ENCODE measurements around the gene PDCL2. TPM values are rescaled to one million over a fixed set of nuclear protein-coding genes. Genes with fewer than 3 reads are reported as not detected.

PDCL2 gene
- not detected in 2 replicates for total RNA-seq (2022)
- Bru-seq, nascent RNA: percentile 22 among the genes with signal in this experiment
- percentile 12 among the genes with signal in this experiment for BruChase-seq, experiment 1, labeled RNA remaining after a 6-hour chase
- percentile 19 among the genes with signal in this experiment for BruChase-seq, experiment 2, labeled RNA remaining after a 2-hour chase
- long read RNA-seq: 0 reads

DNA sequence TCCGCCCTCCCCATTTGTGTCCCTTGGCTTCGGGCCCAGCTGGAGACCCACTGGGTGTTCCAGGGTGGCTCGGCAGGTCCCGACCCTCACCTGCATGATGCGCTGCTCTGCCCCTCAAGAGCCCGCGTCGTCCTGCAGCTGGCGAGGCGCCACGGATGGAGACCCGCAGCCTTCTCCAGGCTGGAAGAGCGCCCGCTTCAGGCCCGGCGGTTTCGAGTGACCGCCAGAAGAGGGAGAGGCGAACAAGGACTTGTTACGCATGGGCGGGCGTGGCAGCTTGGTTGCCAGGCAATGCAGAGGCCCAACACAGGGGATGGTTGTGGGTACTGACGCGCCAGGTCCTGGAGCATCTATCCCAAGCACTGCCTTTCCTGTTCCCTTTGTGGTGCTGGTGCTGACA lies at the start of gene PDCL2:
Gene PDCL2, minus strand, starts transcription at position 232 of the 400 bp plus-strand sequence. Its CDS starts 136 bp downstream, at position 96.
- ChIA-PET CTCF (interaction anchor here (0.8 kb wide), 1 partner anchor 25 kb away, joined by 3 read pairs; no protein-coding TSS in a partner anchor), POLR2A (no interaction called here)
- intact Hi-C loops (cut with micrococcal nuclease): no loop called here
- Mint-ChIP-seq H3K27me3 (ENCODE audit: insufficient read depth, unreplicated experiment) (no peaks in the 10 kb centered on the region), H3K4me3 (ENCODE audit: unreplicated experiment) (no peak within 1 kb of the TSS), H3K4me1 (ENCODE audit: insufficient read depth, unreplicated experiment) (no peaks in the 10 kb centered on the region), H3K27ac (ENCODE audit: low read depth, unreplicated experiment) (no peak within 1 kb of the TSS), H3K36me3 (ENCODE audit: insufficient read depth, unreplicated experiment) (no peaks in the 10 kb centered on the region), H3K9me3 (ENCODE audit: unreplicated experiment) (peaks cover 7% of the 10 kb centered on the region)
- BruUV-seq (replicated peaks): no TSS peak
- TF ChIP-seq, protein P1, sequence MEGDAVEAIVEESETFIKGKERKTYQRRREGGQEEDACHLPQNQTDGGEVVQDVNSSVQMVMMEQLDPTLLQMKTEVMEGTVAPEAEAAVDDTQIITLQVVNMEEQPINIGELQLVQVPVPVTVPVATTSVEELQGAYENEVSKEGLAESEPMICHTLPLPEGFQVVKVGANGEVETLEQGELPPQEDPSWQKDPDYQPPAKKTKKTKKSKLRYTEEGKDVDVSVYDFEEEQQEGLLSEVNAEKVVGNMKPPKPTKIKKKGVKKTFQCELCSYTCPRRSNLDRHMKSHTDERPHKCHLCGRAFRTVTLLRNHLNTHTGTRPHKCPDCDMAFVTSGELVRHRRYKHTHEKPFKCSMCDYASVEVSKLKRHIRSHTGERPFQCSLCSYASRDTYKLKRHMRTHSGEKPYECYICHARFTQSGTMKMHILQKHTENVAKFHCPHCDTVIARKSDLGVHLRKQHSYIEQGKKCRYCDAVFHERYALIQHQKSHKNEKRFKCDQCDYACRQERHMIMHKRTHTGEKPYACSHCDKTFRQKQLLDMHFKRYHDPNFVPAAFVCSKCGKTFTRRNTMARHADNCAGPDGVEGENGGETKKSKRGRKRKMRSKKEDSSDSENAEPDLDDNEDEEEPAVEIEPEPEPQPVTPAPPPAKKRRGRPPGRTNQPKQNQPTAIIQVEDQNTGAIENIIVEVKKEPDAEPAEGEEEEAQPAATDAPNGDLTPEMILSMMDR (IDR thresholded peaks at IDR 0.05; ENCODE audit: unreplicated experiment): no peak
- DNase-seq (ENCODE audit: unreplicated experiment): no peak

DNA sequence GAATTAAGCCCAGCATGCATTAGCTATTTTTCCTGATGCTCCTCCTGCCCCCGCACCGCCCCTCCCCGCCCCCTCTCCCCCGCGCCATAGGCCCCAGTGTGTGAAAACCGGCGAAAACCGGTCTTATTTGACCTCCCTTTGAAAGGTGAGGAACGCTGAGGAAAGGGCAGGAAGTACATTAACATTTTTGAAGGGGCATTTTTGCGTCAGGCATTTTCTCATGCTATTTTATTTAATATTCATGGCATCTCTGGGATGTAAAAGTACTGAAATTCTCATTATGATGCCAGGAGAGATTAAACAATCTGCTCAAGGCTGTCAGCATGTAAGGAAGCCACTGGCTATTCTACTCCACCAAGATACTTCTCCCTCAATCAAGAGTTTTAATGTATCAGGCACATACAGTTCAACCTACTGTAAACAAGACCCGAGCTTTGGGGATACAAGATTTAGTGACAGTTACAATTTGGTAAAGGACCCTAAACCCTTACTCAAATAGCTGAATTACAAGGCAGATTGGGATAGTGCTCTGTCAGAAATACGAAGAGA lies 45.3 kb upstream of the PDCL2 start:
- BruUV-seq (replicated peaks): no TSS peak
- intact Hi-C loops (cut with micrococcal nuclease): loop anchor here (2.0 to 10.0 kb wide), 2 partner anchors 93 to 97 kb away; no protein-coding TSS in a partner anchor
- TF ChIP-seq, protein P1 (IDR thresholded peaks at IDR 0.05; ENCODE audit: unreplicated experiment): no peak
- ChIA-PET CTCF (interaction anchor here (0.6 to 4.9 kb wide), 7 partner anchors 18 to 192 kb away, joined by 3 to 32 read pairs (median 3); no protein-coding TSS in a partner anchor), POLR2A (no interaction called here)
- H3K9me3 Mint-ChIP-seq (ENCODE audit: unreplicated experiment): no peaks in the 10 kb centered on the region
- H3K4me1 Mint-ChIP-seq (ENCODE audit: insufficient read depth, unreplicated experiment): peaks cover 23% of the 10 kb centered on the region
- no peak overlapping the region for H3K27ac Mint-ChIP-seq (ENCODE audit: low read depth, unreplicated experiment)
- H3K27me3 Mint-ChIP-seq (ENCODE audit: insufficient read depth, unreplicated experiment): no peaks in the 10 kb centered on the region
- no peak for DNase-seq (ENCODE audit: unreplicated experiment)
- peak overlapping the region; percentile 71 for H3K4me3 Mint-ChIP-seq (ENCODE audit: unreplicated experiment)
- H3K36me3 Mint-ChIP-seq (ENCODE audit: insufficient read depth, unreplicated experiment): no peaks in the 10 kb centered on the region

DNA sequence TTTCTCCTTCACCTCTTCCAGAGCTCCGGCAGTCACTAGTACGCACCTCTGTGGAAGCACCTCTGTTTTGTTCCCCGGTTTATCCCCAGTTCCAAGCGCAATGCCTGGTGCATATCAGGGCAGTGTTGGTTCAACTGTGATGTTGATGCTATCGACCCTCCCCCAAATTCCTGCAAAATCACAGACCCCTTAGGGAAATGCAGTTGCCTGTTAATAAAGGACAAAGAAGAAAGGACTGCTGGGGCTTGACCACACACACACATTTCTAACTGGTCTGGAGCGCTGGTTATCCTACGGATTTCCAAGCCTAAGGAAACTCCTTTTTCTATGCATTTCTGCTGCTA lies 44.6 kb upstream of the PDCL2 start:
- POLR2A ChIA-PET: interaction anchor here (1.0 to 3.2 kb wide), 5 partner anchors 28 to 288 kb away, joined by 3 to 21 read pairs (median 4); partner anchors contain the start of gene CLOCK
- intact Hi-C loops (cut with micrococcal nuclease): loop anchor here (1.0 to 10.0 kb wide), 3 partner anchors 92 to 191 kb away; no protein-coding TSS in a partner anchor
- Mint-ChIP-seq H3K36me3 (ENCODE audit: insufficient read depth, unreplicated experiment) (no peaks in the 10 kb centered on the region), H3K4me1 (ENCODE audit: insufficient read depth, unreplicated experiment) (peaks cover 23% of the 10 kb centered on the region), H3K9me3 (ENCODE audit: unreplicated experiment) (no peaks in the 10 kb centered on the region), H3K27ac (ENCODE audit: low read depth, unreplicated experiment) (no peak overlapping the region), H3K4me3 (ENCODE audit: unreplicated experiment) (peak overlapping the region; percentile 71), H3K27me3 (ENCODE audit: insufficient read depth, unreplicated experiment) (no peaks in the 10 kb centered on the region)
- DNase-seq (ENCODE audit: unreplicated experiment): no peak
- TF ChIP-seq, protein P1 (IDR thresholded peaks at IDR 0.05; ENCODE audit: unreplicated experiment): no peak
- no TSS peak for BruUV-seq (replicated peaks)
- CTCF ChIA-PET: interaction anchor here (0.8 to 4.9 kb wide), 5 partner anchors 59 to 192 kb away, joined by 3 to 32 read pairs (median 5); no protein-coding TSS in a partner anchor

All from MCF 10A (cell line).